BJ (cell line): ENCODE data around the gene ETFA. TPM values are rescaled to one million over a fixed set of nuclear protein-coding genes. Genes with fewer than 3 reads are reported as not detected.

Experiments
- CTCF ChIA-PET: fragments of 350-600 bp; formaldehyde crosslinking; extraction: SDS; loops from one replicate; lab custom pipeline; 2021; ENCODE audit warnings: antibody characterized with exemption, inconsistent platforms; lab: Yijun Ruan, JAX
- POLR2A ChIA-PET: fragments of 300-600 bp; sonication (Branson Sonifier 250); formaldehyde crosslinking; extraction: SDS; loops from one replicate; lab custom pipeline; 2021; ENCODE audit warnings: antibody characterized with exemption; lab: Charles Lee
- DNase-seq: peaks from one replicate; pipeline ENCODE4 v3.0.0-alpha.2; 2011; ENCODE audit warnings: low read depth
- H3K27me3 ChIP-seq: 2 replicates; pipeline ENCODE4 v1.6.0; 2011; ENCODE audit warnings: low read length; ENCODE audit not compliant: control insufficient read depth, insufficient read depth
- H3K36me3 ChIP-seq: 2 replicates; pipeline ENCODE4 v1.5.1; 2011; ENCODE audit warnings: low read length; ENCODE audit not compliant: control insufficient read depth, insufficient read depth
- H3K4me3 ChIP-seq: 2 replicates; pipeline ENCODE4 v1.5.1; 2011; ENCODE audit warnings: low read depth, mild to moderate bottlenecking, control low read depth, low read length
- CTCF ChIP-seq: IDR thresholded peaks from 2 replicates; pipeline ENCODE4 v1.5.1; 2011; ENCODE audit warnings: low read depth, mild to moderate bottlenecking, control low read depth, inconsistent platforms, low read length, moderate library complexity; ENCODE audit not compliant: insufficient read depth
- polyA plus RNA-seq: library from polyadenylated mRNA; depleted of rRNA; stranded (reverse); fragments of >200 nt; gene quantifications from 2 replicates; pipeline ENCODE4 v1.2.3, GENCODE V29; 2011

Gene ETFA
- polyA plus RNA-seq, 1 experiment, result 113 TPM

- DNase-seq, result no peak
- no peak for TF ChIP-seq CTCF
- Histone ChIP-seq H3K27me3 (no peaks in the 10 kb centered on the region), H3K4me3 (no peak overlapping the region), H3K36me3 (no peaks in the 10 kb centered on the region)
- ChIA-PET CTCF (interaction anchor here (0.6 to 2.2 kb wide), 24 partner anchors 8 to 674 kb away, joined by 3 to 29 read pairs (median 4); partner anchors contain the start of gene ISL2), POLR2A (no interaction called here)
These were observed 119.6 kb downstream of the ETFA start for GRCh38 chr15:76191539-76192244.

DNA sequence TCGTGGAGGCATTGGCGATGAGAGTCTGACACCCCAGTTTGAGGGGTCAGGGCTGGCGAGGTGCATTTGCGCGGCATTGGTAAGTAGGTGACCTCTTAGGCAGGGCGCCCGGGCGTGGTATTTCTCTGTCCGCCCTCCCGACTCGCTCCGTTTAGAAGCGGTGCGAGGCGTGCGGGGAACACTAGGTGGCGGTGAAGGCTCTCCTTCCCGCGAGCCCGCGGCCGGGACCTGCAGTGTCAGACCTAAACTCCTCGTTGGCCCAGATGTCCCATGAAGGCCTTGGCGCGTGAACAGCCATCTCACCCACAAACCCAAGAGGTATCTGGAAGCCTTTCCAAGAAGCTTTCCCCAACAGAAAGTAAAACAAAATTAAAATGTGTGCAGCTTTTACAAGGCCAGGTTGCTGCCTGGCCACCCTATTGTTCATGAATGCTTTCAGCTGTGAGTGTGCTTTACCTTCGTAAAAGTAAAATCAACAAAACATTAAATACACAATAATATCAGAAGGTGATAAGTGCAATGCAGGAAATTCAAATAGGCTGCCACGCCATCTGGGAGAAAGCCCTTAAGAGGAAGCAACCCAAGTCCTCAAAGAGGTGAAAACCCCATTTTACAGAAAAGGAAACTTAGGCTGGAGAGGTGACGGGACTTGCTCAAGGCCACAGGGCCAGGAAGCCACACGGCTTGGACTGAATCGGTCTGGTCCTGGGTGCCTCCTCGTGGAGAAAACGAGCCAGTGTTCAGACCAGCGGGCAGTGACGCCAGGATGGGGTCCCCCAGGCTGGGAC lies 120.3 kb downstream of the ETFA start:
- CTCF ChIA-PET, result interaction anchor here (0.6 to 2.2 kb wide), 26 partner anchors 9 to 675 kb away, joined by 3 to 29 read pairs (median 4); partner anchors contain the start of gene ISL2
- Histone ChIP-seq H3K4me3 (no peak overlapping the region), H3K27me3 (no peaks in the 10 kb centered on the region), H3K36me3 (no peaks in the 10 kb centered on the region)
- no peak for DNase-seq
- POLR2A ChIA-PET, result no interaction called here
- peak; percentile 95 for TF ChIP-seq CTCF

GRCh38 chr15:76190070-76190564 lies 121.2 kb downstream of the ETFA start:
- Histone ChIP-seq H3K27me3 (no peaks in the 10 kb centered on the region), H3K36me3 (no peaks in the 10 kb centered on the region), H3K4me3 (no peak overlapping the region)
- ChIA-PET CTCF (interaction anchor here (0.6 to 2.2 kb wide), 18 partner anchors 10 to 678 kb away, joined by 3 to 29 read pairs (median 4); partner anchors contain the start of gene ISL2), POLR2A (no interaction called here)
- no peak for DNase-seq
- no peak for TF ChIP-seq CTCF

DNA sequence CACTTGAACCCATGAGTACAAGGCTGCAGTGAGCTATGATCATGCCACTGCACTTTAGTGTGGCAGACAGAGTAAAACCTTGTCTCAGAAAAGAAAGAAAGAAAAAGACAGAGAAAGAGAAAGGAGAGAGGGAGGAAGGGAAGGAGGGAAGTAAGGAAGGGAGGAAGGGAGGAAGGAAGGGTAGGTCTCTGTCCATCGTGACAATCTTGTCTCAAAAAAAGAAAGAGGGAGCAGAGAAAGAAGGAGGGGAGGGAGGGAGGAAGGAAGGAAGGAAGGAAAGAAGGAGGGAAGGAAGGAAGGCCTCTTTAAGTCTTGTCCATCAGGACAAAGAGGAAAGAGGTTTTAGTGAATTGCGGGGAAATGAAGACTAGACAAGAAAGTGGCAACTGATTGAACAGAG lies 122.2 kb downstream of the ETFA start:
- CTCF ChIA-PET, result interaction anchor here (1.8 to 5.6 kb wide), 2 partner anchors 20 to 140 kb away, joined by 3 to 31 read pairs; no protein-coding TSS in a partner anchor
- no peak for DNase-seq
- no peaks in the 10 kb centered on the region for H3K27me3 ChIP-seq
- POLR2A ChIA-PET, result no interaction called here
- no peaks in the 10 kb centered on the region for H3K36me3 ChIP-seq
- no peak for TF ChIP-seq CTCF
- H3K4me3 ChIP-seq, result no peak overlapping the region

DNA sequence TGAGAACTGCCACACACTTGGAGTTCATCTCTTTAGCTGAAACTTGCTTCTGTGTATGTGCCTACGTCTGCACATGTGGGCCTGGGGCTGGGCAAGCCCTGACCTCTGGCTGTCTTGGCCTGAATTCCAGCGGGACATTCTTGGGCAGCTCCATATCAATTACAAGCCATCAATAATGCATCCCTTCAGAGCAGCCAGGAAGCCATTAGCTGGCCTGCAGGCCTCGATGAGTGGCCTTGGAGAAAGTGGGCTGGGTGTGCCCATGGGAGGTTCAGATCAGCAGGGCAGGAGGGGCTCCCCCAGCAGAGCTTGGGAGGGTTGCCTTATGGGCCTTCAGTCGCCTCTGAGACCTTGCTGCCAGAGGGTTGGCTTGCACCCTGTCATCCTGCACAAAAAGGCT lies 124.1 kb downstream of the ETFA start:
- no peaks in the 10 kb centered on the region for H3K27me3 ChIP-seq
- no peaks in the 10 kb centered on the region for H3K36me3 ChIP-seq
- CTCF ChIA-PET, result interaction anchor here (0.6 to 5.6 kb wide), 2 partner anchors 126 to 142 kb away, joined by 3 to 31 read pairs; no protein-coding TSS in a partner anchor
- H3K4me3 ChIP-seq, result no peak overlapping the region
- POLR2A ChIA-PET, result no interaction called here
- no peak for DNase-seq
- no peak for TF ChIP-seq CTCF
